Measurements from ENCODE around the gene TXNDC9.
"Not testable (repeated sequence)": the region's sequence is repeated elsewhere in the genome, so short reads cannot be mapped to it uniquely, and the experiment has no call there.

The TXNDC9 gene

GRCh38 chr2:99348173-99348572 lies 12.0 kb upstream of the TXNDC9 start:
- Histone ChIP-seq H3K27me3 (ENCODE audit: low read depth) (no peaks in the 10 kb centered on the region), H3K4me1 (no peaks in the 10 kb centered on the region; the same call in 1 of the 2 replicates), H3K4me3 (no peak overlapping the region), H3K36me3 (replicated peaks) (no peaks in the 10 kb centered on the region), H3K9me3 (no peaks in the 10 kb centered on the region)
- DNase-seq (ENCODE audit: low spot score in 2 of 2), result no peak
- in situ Hi-C loops (cut with MboI; ENCODE audit: low sequenced_read_pairs), result no loop called here

- in situ Hi-C loops (cut with MboI; ENCODE audit: low sequenced_read_pairs), result no loop called here
- Histone ChIP-seq H3K4me3 (no peak overlapping the region), H3K27me3 (ENCODE audit: low read depth) (no peaks in the 10 kb centered on the region), H3K4me1 (no peaks in the 10 kb centered on the region; the same call in 1 of the 2 replicates), H3K9me3 (no peaks in the 10 kb centered on the region), H3K36me3 (replicated peaks) (no peaks in the 10 kb centered on the region)
- no peak for DNase-seq (ENCODE audit: low spot score in 2 of 2)
Observed at GRCh38 chr2:99346218-99346617, 10.1 kb upstream of the TXNDC9 start.

- H3K4me3 ChIP-seq; H3K36me3 ChIP-seq (replicated peaks); DNase-seq (ENCODE audit: low spot score in 2 of 2); in situ Hi-C loops (cut with MboI; ENCODE audit: low sequenced_read_pairs); H3K27me3 ChIP-seq (ENCODE audit: low read depth); H3K4me1 ChIP-seq; H3K9me3 ChIP-seq: not testable (repeated sequence)
Observed at GRCh38 chr2:99345446-99345845, 9.3 kb upstream of the TXNDC9 start.

- no peaks in the 10 kb centered on the region for H3K27me3 ChIP-seq (ENCODE audit: low read depth)
- no peaks in the 10 kb centered on the region; the same call in 1 of the 2 replicates for H3K36me3 ChIP-seq (replicated peaks)
- in situ Hi-C loops (cut with MboI; ENCODE audit: low sequenced_read_pairs), result no loop called here
- peaks cover 7% of the 10 kb centered on the region for H3K4me1 ChIP-seq
- H3K4me3 ChIP-seq, result no peak overlapping the region
- no peaks in the 10 kb centered on the region for H3K9me3 ChIP-seq
- no peak for DNase-seq (ENCODE audit: low spot score in 2 of 2)
Observed at GRCh38 chr2:99342536-99342935, 6.4 kb upstream of the TXNDC9 start.

GRCh38 chr2:99340669-99341236 lies 4.6 kb upstream of the TXNDC9 start:
- no peak for DNase-seq (ENCODE audit: low spot score in 2 of 2)
- no peaks in the 10 kb centered on the region; the same call in 1 of the 2 replicates for H3K36me3 ChIP-seq (replicated peaks)
- no peak overlapping the region for H3K4me3 ChIP-seq
- in situ Hi-C loops (cut with MboI; ENCODE audit: low sequenced_read_pairs), result no loop called here
- no peaks in the 10 kb centered on the region for H3K9me3 ChIP-seq
- H3K4me1 ChIP-seq, result peaks cover 7% of the 10 kb centered on the region
- H3K27me3 ChIP-seq (ENCODE audit: low read depth), result no peaks in the 10 kb centered on the region

GRCh38 chr2:99338029-99338585 lies 2.0 kb upstream of the TXNDC9 start:
- H3K9me3 ChIP-seq, result no peaks in the 10 kb centered on the region
- peak in 1 of 2 experiments; percentile 19 for DNase-seq (ENCODE audit: low spot score in 2 of 2)
- H3K4me1 ChIP-seq, result peaks cover 11% of the 10 kb centered on the region
- peaks cover 6% of the 10 kb centered on the region for H3K36me3 ChIP-seq (replicated peaks)
- in situ Hi-C loops (cut with MboI; ENCODE audit: low sequenced_read_pairs), result no loop called here
- peak overlapping the region; percentile 98 for H3K4me3 ChIP-seq
- no peaks in the 10 kb centered on the region for H3K27me3 ChIP-seq (ENCODE audit: low read depth)

GRCh38 chr2:99337113-99338028 lies 1.2 kb upstream of the TXNDC9 start, which contains the start of gene EIF5B:
TSS of gene EIF5B (plus strand) at chr2:99337389. CDS start at chr2:99337555, 166 bp downstream.
- H3K4me3 ChIP-seq, result peak within 1 kb of the TSS; percentile 98
- DNase-seq (ENCODE audit: low spot score in 2 of 2), result peak; percentile 86 to 96
- no peaks in the 10 kb centered on the region for H3K27me3 ChIP-seq (ENCODE audit: low read depth)
- peaks cover 11% of the 10 kb centered on the region for H3K4me1 ChIP-seq
- H3K9me3 ChIP-seq, result no peaks in the 10 kb centered on the region
- in situ Hi-C loops (cut with MboI; ENCODE audit: low sequenced_read_pairs), result no loop called here
- peaks cover 13% of the 10 kb centered on the region for H3K36me3 ChIP-seq (replicated peaks)

- Histone ChIP-seq H3K27me3 (ENCODE audit: low read depth) (no peaks in the 10 kb centered on the region), H3K4me1 (peaks cover 11% of the 10 kb centered on the region), H3K4me3 (peak overlapping the region; percentile 98), H3K9me3 (no peaks in the 10 kb centered on the region), H3K36me3 (replicated peaks) (peaks cover 19% of the 10 kb centered on the region)
- DNase-seq (ENCODE audit: low spot score in 2 of 2), result peak in 1 of 2 experiments; percentile 41
- in situ Hi-C loops (cut with MboI; ENCODE audit: low sequenced_read_pairs), result no loop called here
Observed at GRCh38 chr2:99336804-99337112, 625 bp upstream of the TXNDC9 start.

- in situ Hi-C loops (cut with MboI; ENCODE audit: low sequenced_read_pairs), result no loop called here
- no peak overlapping the region for H3K4me3 ChIP-seq
- no peak for DNase-seq (ENCODE audit: low spot score in 2 of 2)
- peaks cover 75% of the 10 kb centered on the region for H3K36me3 ChIP-seq (replicated peaks)
- no peaks in the 10 kb centered on the region for H3K27me3 ChIP-seq (ENCODE audit: low read depth)
- H3K9me3 ChIP-seq, result no peaks in the 10 kb centered on the region
- no peaks in the 10 kb centered on the region for H3K4me1 ChIP-seq
Observed at GRCh38 chr2:99325384-99325783, 10.7 kb downstream of the TXNDC9 start.

GRCh38 chr2:99317873-99318200 lies 18.3 kb downstream of the TXNDC9 start:
- H3K4me1 ChIP-seq; H3K27me3 ChIP-seq (ENCODE audit: low read depth); in situ Hi-C loops (cut with MboI; ENCODE audit: low sequenced_read_pairs); DNase-seq (ENCODE audit: low spot score in 2 of 2); H3K4me3 ChIP-seq; H3K9me3 ChIP-seq: not testable (repeated sequence)
- peaks cover 37% of the 10 kb centered on the region for H3K36me3 ChIP-seq (replicated peaks)

- no peak overlapping the region for H3K4me3 ChIP-seq
- H3K9me3 ChIP-seq, result no peaks in the 10 kb centered on the region
- DNase-seq (ENCODE audit: low spot score in 2 of 2), result no peak
- H3K4me1 ChIP-seq, result no peaks in the 10 kb centered on the region
- in situ Hi-C loops (cut with MboI; ENCODE audit: low sequenced_read_pairs), result no loop called here
- H3K27me3 ChIP-seq (ENCODE audit: low read depth), result no peaks in the 10 kb centered on the region
- H3K36me3 ChIP-seq (replicated peaks), result peaks cover 34% of the 10 kb centered on the region
Observed at GRCh38 chr2:99317161-99317872, 18.8 kb downstream of the TXNDC9 start.

- H3K27me3 ChIP-seq (ENCODE audit: low read depth); H3K4me3 ChIP-seq; in situ Hi-C loops (cut with MboI; ENCODE audit: low sequenced_read_pairs); H3K9me3 ChIP-seq; DNase-seq (ENCODE audit: low spot score in 2 of 2); H3K36me3 ChIP-seq (replicated peaks); H3K4me1 ChIP-seq: not testable (repeated sequence)
Observed at GRCh38 chr2:99301097-99301496, 35.0 kb downstream of the TXNDC9 start, which contains the start of gene LYG1. TSS of gene LYG1 (minus strand) at chr2:99301197. CDS start at chr2:99295670, 5,527 bp downstream.

GRCh38 chr2:99299580-99299979 lies 36.6 kb downstream of the TXNDC9 start:
- no peak for DNase-seq (ENCODE audit: low spot score in 2 of 2)

More at GRCh38 chr2:99299580-99299979, 36.6 kb downstream of the TXNDC9 start:
- no peaks in the 10 kb centered on the region for H3K4me1 ChIP-seq
- H3K9me3 ChIP-seq, result no peaks in the 10 kb centered on the region
- peaks cover 3% of the 10 kb centered on the region; the same call in 1 of the 2 replicates for H3K36me3 ChIP-seq (replicated peaks)
- H3K27me3 ChIP-seq (ENCODE audit: low read depth), result no peaks in the 10 kb centered on the region
- in situ Hi-C loops (cut with MboI; ENCODE audit: low sequenced_read_pairs), result no loop called here
- H3K4me3 ChIP-seq, result no peak overlapping the region
